Neural progenitor cell (in vitro differentiated cells): ENCODE measurements around the gene SRL.

ENCODE experiments used
- EZH2 ChIP-seq: fragments of 200-600 bp; sonication (generic); IDR thresholded peaks from 2 replicates; pipeline ENCODE4 v1.6.1; 2017; ENCODE audit warnings: antibody characterized with exemption, mild to moderate bottlenecking, moderate library complexity
- TF ChIP-seq, protein P1 (sequence below): fragments of 200-600 bp; sonication (generic); IDR thresholded peaks from 2 replicates; pipeline ENCODE4 v1.5.1; 2017; ENCODE audit warnings: antibody characterized with exemption, mild to moderate bottlenecking

- TF ChIP-seq, protein P1, sequence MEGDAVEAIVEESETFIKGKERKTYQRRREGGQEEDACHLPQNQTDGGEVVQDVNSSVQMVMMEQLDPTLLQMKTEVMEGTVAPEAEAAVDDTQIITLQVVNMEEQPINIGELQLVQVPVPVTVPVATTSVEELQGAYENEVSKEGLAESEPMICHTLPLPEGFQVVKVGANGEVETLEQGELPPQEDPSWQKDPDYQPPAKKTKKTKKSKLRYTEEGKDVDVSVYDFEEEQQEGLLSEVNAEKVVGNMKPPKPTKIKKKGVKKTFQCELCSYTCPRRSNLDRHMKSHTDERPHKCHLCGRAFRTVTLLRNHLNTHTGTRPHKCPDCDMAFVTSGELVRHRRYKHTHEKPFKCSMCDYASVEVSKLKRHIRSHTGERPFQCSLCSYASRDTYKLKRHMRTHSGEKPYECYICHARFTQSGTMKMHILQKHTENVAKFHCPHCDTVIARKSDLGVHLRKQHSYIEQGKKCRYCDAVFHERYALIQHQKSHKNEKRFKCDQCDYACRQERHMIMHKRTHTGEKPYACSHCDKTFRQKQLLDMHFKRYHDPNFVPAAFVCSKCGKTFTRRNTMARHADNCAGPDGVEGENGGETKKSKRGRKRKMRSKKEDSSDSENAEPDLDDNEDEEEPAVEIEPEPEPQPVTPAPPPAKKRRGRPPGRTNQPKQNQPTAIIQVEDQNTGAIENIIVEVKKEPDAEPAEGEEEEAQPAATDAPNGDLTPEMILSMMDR, result no peak
- no peak for TF ChIP-seq EZH2
Measured at GRCh38 chr16:4240624-4241023, 1.3 kb downstream of the SRL start.
